ENCODE results near the gene KCMF1. TPM values are rescaled to one million over a fixed set of nuclear protein-coding genes. Genes with fewer than 3 reads are reported as not detected.

The KCMF1 gene
- total and polyA plus RNA-seq, 10 of the 15 experiments (the other 5 are each of a cell fraction or from before 2014, with no cell fraction given), result 8.4 to 124 (median 43.0) TPM

- TF ChIP-seq NKRF (conservative IDR thresholded peaks at IDR 0.05) (no peak), MTA2 (IDR thresholded peaks at IDR 0.05; ENCODE audit: low read depth) (peak; percentile 67), SREBF1 (IDR thresholded peaks at IDR 0.05; ENCODE audit: low read length) (no peak), E2F8 (IDR thresholded peaks at IDR 0.05; ENCODE audit: low read depth, partially characterized antibody) (no peak), PAX8 (IDR thresholded peaks at IDR 0.05) (no peak), RBBP5 (conservative IDR thresholded peaks at IDR 0.05) (no peak), EP300 (IDR thresholded peaks at IDR 0.05; ENCODE audit: borderline replicate concordance in 1 of 2, control insufficient read depth in 1 of 2, low read depth in 2 of 2, low read length in 2 of 2) (peak; percentile 60 to 72; a peak in 2 of 4 replicates), SMARCA5 (IDR thresholded peaks at IDR 0.05) (no peak), ELK1 (IDR thresholded peaks at IDR 0.05; ENCODE audit: low read depth, low read length) (no peak), MTA3 (IDR thresholded peaks at IDR 0.05; ENCODE audit: borderline replicate concordance, low read length) (peak; percentile 77; the same call in 1 of the 2 replicates), ZNF24 (IDR thresholded peaks at IDR 0.05) (0 out of 2 replicates have a peak, but pooled peaks have one; percentile 52), EZH2 (IDR thresholded peaks at IDR 0.05; ENCODE audit: borderline replicate concordance, control insufficient read depth, low read depth, low read length) (no peak), GATAD2B (conservative IDR thresholded peaks at IDR 0.05; ENCODE audit: low read depth) (peak; percentile 39; the same call in 1 of the 2 replicates), NR2F1 (conservative IDR thresholded peaks at IDR 0.05) (peak; percentile 77), REST (IDR thresholded peaks at IDR 0.05; ENCODE audit: low read depth, low read length) (no peak), SUZ12 (IDR thresholded peaks at IDR 0.05; ENCODE audit: unreplicated experiment) (no peak), IRF5 (IDR thresholded peaks at IDR 0.05; ENCODE audit: borderline replicate concordance) (no peak), JUND (IDR thresholded peaks at IDR 0.05; ENCODE audit: low read depth, low read length) (no peak)
Measured at GRCh38 chr2:84942964-84943421, 28.0 kb upstream of the KCMF1 start (continued).
